Mesendoderm (in vitro differentiated cells): Measurements from ENCODE around the gene RIPPLY1.

Source experiments
- DNase-seq: peaks from one replicate; pipeline ENCODE4 v3.0.0; 2013
- H2AK5ac ChIP-seq: 2 replicates; pipeline ENCODE4 v1.6.1; 2013; ENCODE audit warnings: low read length, inconsistent platforms
- H2BK120ac ChIP-seq: 2 replicates; pipeline ENCODE4 v1.6.1; 2013; ENCODE audit warnings: low read depth, mild to moderate bottlenecking, low read length, moderate library complexity, mixed read lengths
- H2BK15ac ChIP-seq: replicated peaks from 2 replicates; pipeline ENCODE4 v1.6.1; 2013; ENCODE audit warnings: low read depth, mild to moderate bottlenecking, moderate library complexity
- H2BK5ac ChIP-seq: 2 replicates; pipeline ENCODE4 v1.6.1; 2013; ENCODE audit warnings: low read length, inconsistent platforms
- H3K18ac ChIP-seq: 2 replicates; pipeline ENCODE4 v1.6.1; 2013; ENCODE audit warnings: mild to moderate bottlenecking, low read length, mixed read lengths
- H3K23ac ChIP-seq: one replicate; pipeline ENCODE4 v1.6.1; 2013; ENCODE audit warnings: low read length
- H3K27ac ChIP-seq: 2 replicates; pipeline ENCODE4 v1.5.1; 2013; ENCODE audit warnings: low read depth, mild to moderate bottlenecking, inconsistent platforms, low read length, moderate library complexity
- H3K27me3 ChIP-seq: 2 replicates; pipeline ENCODE4 v1.6.1; 2013; ENCODE audit warnings: low read length, control low read depth, mild to moderate bottlenecking, inconsistent platforms; ENCODE audit not compliant: insufficient read depth, poor library complexity
- H3K36me3 ChIP-seq: 2 replicates; pipeline ENCODE4 v1.6.1; 2013; ENCODE audit warnings: low read length, inconsistent platforms; ENCODE audit not compliant: control insufficient read depth, insufficient read depth
- H3K4ac ChIP-seq: one replicate; pipeline ENCODE4 v1.6.1; 2013; ENCODE audit warnings: low read depth, mild to moderate bottlenecking, low read length, moderate library complexity
- H3K4me1 ChIP-seq: 2 replicates; pipeline ENCODE4 v1.6.1; 2013; ENCODE audit warnings: low read depth, low read length, inconsistent platforms; ENCODE audit not compliant: control insufficient read depth
- H3K4me2 ChIP-seq: 2 replicates; pipeline ENCODE4 v1.6.1; 2013; ENCODE audit warnings: low read length
- H3K4me3 ChIP-seq: 2 replicates; pipeline ENCODE4 v1.5.1; 2013; ENCODE audit warnings: mild to moderate bottlenecking, low read length
- H3K56ac ChIP-seq: one replicate; pipeline ENCODE4 v1.6.1; 2013; ENCODE audit warnings: low read length
- H3K79me1 ChIP-seq: 2 replicates; pipeline ENCODE4 v1.6.1; 2013; ENCODE audit warnings: low read length, inconsistent platforms
- H3K79me2 ChIP-seq: 2 replicates; pipeline ENCODE4 v1.6.1; 2013; ENCODE audit warnings: mild to moderate bottlenecking, low read length; ENCODE audit not compliant: control insufficient read depth, insufficient read depth
- H3K9ac ChIP-seq: 2 replicates; pipeline ENCODE4 v1.6.1; 2013; ENCODE audit warnings: low read length, inconsistent platforms
- H4K5ac ChIP-seq: one replicate; pipeline ENCODE4 v1.6.1; 2013; ENCODE audit warnings: low read length
- H4K8ac ChIP-seq: one replicate; pipeline ENCODE4 v1.6.1; 2013; ENCODE audit warnings: low read depth, mild to moderate bottlenecking, control low read depth, low read length, moderate library complexity
- WGBS: extraction: QIAGEN DNeasy Blood & Tissue Kit; methylation state at CpG from one replicate; pipeline ENCODE4 v1.1.7; 2013; ENCODE audit warnings: low lambda C conversion rate, missing lambda C conversion rate; ENCODE audit not compliant: insufficient coverage; ENCODE audit errors: extremely low coverage; 5-methylcytosine and 5-hydroxymethylcytosine counted together

RIPPLY1 gene

DNA sequence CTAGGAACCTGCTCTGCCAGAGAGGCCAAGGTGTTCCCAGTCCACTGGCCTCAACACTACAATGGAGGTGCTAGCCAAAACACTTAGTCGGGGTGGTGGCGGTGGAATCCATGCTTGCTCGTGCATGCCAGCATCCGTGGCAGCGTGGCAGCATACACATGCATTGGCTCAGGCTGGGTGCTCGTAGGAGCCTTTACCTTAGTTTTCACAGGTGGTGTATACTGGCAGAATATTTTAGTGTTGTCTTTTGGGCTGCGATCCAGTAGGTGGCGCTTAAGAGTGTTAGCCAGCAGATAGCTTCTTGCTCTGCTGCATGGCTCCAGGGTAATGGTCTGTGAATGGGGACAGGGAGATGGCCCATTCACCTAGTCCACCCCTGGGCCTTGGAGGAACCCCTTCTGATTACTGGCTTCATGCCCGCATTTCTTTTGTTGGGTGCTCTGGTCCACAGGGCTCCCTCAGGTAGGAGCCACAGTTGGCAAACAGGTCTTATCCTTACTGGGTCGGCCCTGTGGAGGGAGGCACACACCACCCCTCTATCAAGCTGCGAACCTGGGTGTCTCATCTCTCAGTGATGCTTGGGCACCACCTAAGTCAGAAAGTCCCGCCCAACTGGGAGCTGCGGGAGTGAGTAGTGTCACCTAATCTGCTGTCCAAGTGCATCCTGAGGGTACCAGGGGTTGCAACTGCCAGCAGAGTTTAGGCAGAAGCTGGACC, 40.0 kb downstream of the RIPPLY1 start:
- Histone ChIP-seq H3K27me3 (no peaks in the 10 kb centered on the region), H2BK15ac (no peak overlapping the region), H3K9ac (no peak overlapping the region), H3K4me1 (no peaks in the 10 kb centered on the region), H3K4me2 (no peak overlapping the region), H3K79me1 (no peaks in the 10 kb centered on the region), H3K18ac (no peak overlapping the region), H4K8ac (no peak overlapping the region), H4K5ac (no peak overlapping the region), H2BK5ac (no peak overlapping the region), H2BK120ac (no peak overlapping the region), H3K79me2 (no peaks in the 10 kb centered on the region), H3K27ac (no peak overlapping the region), H3K23ac (no peak overlapping the region), H3K4ac (no peak overlapping the region), H2AK5ac (no peak overlapping the region), H3K36me3 (no peaks in the 10 kb centered on the region), H3K56ac (no peak overlapping the region), H3K4me3 (no peak overlapping the region)
- DNase-seq = peak; percentile 56
- no CpG with 5 or more reads among the region's 13 CpGs for WGBS
